ENCODE data around the gene RNF130. TPM values are rescaled to one million over a fixed set of nuclear protein-coding genes. Genes with fewer than 3 reads are reported as not detected.

RNF130 gene
- total RNA-seq, 4 donors from 2014 or later = 24.4 to 63.3 (median 36.2) TPM

DNA sequence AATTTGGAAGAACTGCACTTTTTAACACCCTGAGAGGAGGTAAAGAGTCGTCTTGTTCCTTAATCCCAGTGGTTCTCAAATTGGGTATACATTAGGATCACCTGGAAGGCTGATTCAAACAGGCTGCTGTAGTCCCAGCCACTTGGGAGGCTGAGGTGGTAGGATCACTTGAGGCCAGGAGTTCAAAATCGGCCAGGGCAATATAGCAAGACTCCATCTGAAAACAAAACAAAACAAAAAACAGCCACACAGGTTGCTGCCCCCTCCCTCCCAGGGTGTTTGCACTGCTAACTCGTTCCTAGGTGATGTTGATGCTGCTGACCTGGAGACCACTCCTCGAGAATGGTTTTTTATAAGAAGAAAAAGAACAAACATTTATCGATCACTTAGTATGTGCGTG is 162.3 kb downstream of the RNF130 start:
- 91 to 93% methylated on average over 6 of the region's 6 CpGs for WGBS, 2 donors
- intact Hi-C loops (cut with DNase I; ENCODE audit: low total_unique reads) = loop anchor here (10.0 kb wide), 1 partner anchor 104 kb away; the partner anchor contains the start of gene MGAT4B
- H3K4me3 ChIP-seq (ENCODE audit: low read depth, poor library complexity, severe bottlenecking) = no peak overlapping the region
- DNase-seq (ENCODE audit: low spot score in 2 of 2) = no peak
- TF ChIP-seq, protein P1, sequence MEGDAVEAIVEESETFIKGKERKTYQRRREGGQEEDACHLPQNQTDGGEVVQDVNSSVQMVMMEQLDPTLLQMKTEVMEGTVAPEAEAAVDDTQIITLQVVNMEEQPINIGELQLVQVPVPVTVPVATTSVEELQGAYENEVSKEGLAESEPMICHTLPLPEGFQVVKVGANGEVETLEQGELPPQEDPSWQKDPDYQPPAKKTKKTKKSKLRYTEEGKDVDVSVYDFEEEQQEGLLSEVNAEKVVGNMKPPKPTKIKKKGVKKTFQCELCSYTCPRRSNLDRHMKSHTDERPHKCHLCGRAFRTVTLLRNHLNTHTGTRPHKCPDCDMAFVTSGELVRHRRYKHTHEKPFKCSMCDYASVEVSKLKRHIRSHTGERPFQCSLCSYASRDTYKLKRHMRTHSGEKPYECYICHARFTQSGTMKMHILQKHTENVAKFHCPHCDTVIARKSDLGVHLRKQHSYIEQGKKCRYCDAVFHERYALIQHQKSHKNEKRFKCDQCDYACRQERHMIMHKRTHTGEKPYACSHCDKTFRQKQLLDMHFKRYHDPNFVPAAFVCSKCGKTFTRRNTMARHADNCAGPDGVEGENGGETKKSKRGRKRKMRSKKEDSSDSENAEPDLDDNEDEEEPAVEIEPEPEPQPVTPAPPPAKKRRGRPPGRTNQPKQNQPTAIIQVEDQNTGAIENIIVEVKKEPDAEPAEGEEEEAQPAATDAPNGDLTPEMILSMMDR (IDR thresholded peaks at IDR 0.05) = no peak
- no peak for TF ChIP-seq POLR2A (IDR thresholded peaks at IDR 0.05)

DNA sequence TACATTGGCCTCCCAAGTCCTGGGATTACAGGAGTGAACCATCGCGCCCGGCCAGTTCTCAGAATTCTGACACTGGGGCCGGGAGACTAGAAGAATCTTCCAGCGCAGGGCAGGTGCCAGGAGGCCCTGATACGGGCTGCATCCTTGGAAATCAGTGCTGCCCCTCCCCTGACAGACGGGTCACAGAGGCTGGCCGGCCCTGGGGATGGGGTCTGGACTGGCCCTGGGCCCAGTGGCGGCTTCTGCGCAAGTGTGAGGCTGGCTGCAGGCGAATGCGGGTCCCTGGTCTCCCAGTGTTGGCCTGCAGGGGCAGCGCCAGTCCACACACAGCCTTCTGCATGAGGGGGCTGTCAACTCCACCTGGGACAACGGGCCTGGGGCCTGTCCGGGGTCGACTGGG is 163.0 kb downstream of the RNF130 start:
- DNase-seq (ENCODE audit: low spot score in 2 of 2) = no peak
- H3K4me3 ChIP-seq (ENCODE audit: low read depth, poor library complexity, severe bottlenecking) = no peak overlapping the region
- intact Hi-C loops (cut with DNase I; ENCODE audit: low total_unique reads) = loop anchor here (10.0 kb wide), 1 partner anchor 104 kb away; the partner anchor contains the start of gene MGAT4B
- 75 to 88% methylated on average over 13 to 16 of the region's 16 CpGs for WGBS, 2 donors
- TF ChIP-seq, protein P1 (IDR thresholded peaks at IDR 0.05) = no peak
- TF ChIP-seq POLR2A (IDR thresholded peaks at IDR 0.05) = no peak

DNA sequence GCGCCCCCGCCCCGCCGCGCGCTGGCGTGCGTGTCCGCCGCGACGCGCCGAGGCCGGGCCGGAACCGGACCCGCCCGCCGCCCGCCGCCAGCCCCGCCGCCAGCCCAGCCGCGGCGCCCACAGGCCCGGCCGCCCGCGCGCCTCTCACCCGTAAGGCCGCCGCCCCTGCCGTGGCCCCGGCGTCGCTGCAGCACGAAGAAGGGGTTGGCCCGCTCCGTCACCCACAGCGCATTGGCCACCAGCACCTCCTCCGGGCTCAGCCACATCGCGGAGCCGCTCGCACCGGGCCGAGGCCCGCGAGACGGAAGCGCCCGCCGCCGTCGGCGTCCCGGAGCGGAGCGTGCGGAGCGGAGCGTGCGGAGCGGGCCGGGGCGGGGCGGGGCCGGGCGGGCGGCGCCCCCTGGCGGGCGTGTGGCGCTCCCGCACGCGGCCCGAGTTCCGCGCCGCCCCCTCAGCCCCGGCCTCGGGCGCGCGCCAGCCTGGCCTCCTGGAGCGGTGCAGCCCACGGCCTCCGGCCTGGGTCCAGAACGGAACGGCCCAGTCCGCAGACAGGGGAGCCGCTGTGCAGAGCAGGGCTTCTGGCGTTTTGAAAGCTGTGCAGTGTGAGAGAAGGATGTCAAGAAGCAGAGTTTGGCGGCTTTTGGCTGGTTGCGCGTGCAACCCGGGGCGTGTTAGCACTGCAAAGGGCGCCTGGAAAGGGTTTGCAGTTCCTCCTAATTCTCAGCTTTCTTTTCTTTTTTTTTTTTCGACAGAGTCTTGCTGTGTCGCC is 163.8 kb downstream of the RNF130 start, which contains the start of gene TBC1D9B:
TBC1D9B (minus strand) TSS at position 342 of the 769 bp plus-strand sequence; CDS start at position 266, 76 bp downstream.
- DNase-seq (ENCODE audit: low spot score in 2 of 2) = peak; percentile 51 to 92
- intact Hi-C loops (cut with DNase I; ENCODE audit: low total_unique reads) = loop anchor here (10.0 kb wide), 1 partner anchor 103 kb away; the partner anchor contains the start of gene MGAT4B

DNA sequence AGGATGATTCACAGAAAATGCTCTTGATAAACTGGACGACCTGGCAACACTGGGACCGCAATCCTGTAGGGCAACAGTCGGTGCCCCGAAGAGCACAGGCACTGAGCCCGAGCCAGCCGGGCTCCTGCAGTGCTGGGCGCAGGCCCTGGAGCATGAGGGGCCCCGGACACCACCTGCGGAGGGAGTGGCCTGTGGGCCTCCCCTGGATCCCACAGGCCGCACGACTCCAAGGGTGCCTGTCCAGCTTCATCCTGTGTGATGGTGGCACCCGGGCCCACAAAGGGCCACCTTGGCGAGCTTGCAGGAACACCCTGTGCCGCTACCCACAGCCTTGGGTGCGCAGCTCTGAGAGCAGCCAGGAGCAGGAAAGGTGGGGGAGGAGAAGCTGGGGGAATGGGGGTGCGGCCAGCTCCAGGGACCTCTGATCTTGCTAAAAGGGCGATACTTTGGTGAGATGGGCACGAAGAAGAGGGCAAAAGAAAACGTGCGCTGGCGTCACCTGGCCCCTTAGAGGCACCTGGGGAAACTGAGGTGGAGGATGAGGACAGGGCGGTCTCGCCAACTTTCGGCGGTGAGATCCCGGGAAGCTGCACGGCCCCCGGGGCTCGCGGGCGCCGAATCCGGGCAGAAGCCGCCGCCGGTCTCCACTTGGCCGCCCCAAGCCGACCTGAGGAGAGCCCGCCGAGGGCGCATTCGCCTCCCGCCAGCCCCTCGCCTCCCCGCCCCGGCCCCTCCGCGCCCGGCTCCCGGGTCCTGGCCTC is 164.6 kb downstream of the RNF130 start:
- intact Hi-C loops (cut with DNase I; ENCODE audit: low total_unique reads) = loop anchor here (10.0 kb wide), 1 partner anchor 102 kb away; the partner anchor contains the start of gene MGAT4B
- DNase-seq (ENCODE audit: low spot score in 2 of 2) = no peak
- TF ChIP-seq, protein P1 (IDR thresholded peaks at IDR 0.05) = no peak
- no peak for TF ChIP-seq POLR2A (IDR thresholded peaks at IDR 0.05)
- whole genome bisulfite sequencing, 2 donors = 5 to 11% methylated on average over 28 to 35 of the region's 50 CpGs
- peak overlapping the region; percentile 51 for H3K4me3 ChIP-seq (ENCODE audit: low read depth, poor library complexity, severe bottlenecking)

More for the DNA sequence above, 163.8 kb downstream of the RNF130 start, which contains the start of gene TBC1D9B:
- H3K4me3 ChIP-seq (ENCODE audit: low read depth, poor library complexity, severe bottlenecking) = peak within 1 kb of the TSS; percentile 51
- 0 to 1% methylated on average over 9 to 16 of the region's 105 CpGs for WGBS, 2 donors
- TF ChIP-seq, protein P1 (IDR thresholded peaks at IDR 0.05) = no peak
- no peak for TF ChIP-seq POLR2A (IDR thresholded peaks at IDR 0.05)

DNA sequence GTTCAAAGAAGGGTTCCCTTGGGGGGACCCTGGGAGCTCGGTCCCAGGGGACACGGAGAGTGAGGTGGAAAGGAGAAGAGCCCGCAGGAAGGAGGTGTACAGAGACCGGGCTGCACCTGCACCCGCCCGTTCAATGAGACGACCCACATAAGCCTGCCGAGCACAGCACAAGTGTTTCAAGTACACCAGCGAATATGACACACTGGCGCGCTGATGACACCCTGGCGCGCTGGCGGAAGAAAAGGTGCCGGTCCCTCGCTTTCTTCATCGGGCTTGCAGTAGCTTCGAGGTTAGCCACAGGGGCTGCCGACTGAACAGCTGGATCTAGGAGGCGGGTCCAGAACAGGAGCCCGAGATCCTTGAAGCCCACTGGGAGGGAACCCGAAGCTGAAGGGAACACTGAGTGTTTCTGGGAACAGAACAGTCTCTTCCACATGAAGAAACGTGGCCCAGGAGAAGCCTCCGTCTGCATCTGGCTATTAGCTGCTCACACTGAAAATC is 165.2 kb downstream of the RNF130 start:
- no peak for DNase-seq (ENCODE audit: low spot score in 2 of 2)
- intact Hi-C loops (cut with DNase I; ENCODE audit: low total_unique reads) = loop anchor here (10.0 kb wide), 1 partner anchor 102 kb away; the partner anchor contains the start of gene MGAT4B
- TF ChIP-seq, protein P1 (IDR thresholded peaks at IDR 0.05) = no peak
- no peak for TF ChIP-seq POLR2A (IDR thresholded peaks at IDR 0.05)
- no peak overlapping the region for H3K4me3 ChIP-seq (ENCODE audit: low read depth, poor library complexity, severe bottlenecking)
- 80 to 84% methylated on average over 24 of the region's 24 CpGs for WGBS, 2 donors

Data from lower leg skin (tissue), 4 donors.